ENCODE data around the gene AGA.

Gene AGA

GRCh38 chr4:177384856-177385397 lies 57.3 kb downstream of the AGA start:
- DNase-seq, result no peak

- no peak for DNase-seq
These were observed 60.4 kb downstream of the AGA start for GRCh38 chr4:177381762-177382310.
